HEK293 (cell line): ENCODE measurements around the gene SUPT3H.

Experiments used
- ZNF10 ChIP-seq: fragments of 450-650 bp; formaldehyde crosslinking; IDR thresholded peaks from 2 replicates; pipeline ENCODE4 v1.5.1; 2017; ENCODE audit warnings: missing biosample characterization, missing genetic modification characterization
- ZNF175 ChIP-seq: fragments of 450-650 bp; formaldehyde crosslinking; IDR thresholded peaks from 2 replicates; pipeline ENCODE4 v1.5.1; 2016; ENCODE audit warnings: missing biosample characterization, missing genetic modification characterization
- ZNF274 ChIP-seq, 2 experiments: fragments of 200-500 bp in 1 of 2; fragments of 450-650 bp in 1 of 2; sonication (Bioruptor generic) in 1 of 2; formaldehyde crosslinking in 1 of 2; IDR thresholded peaks; 2 replicates each; pipeline versions ENCODE4 v1.5.1 to v1.6.1; 2014 to 2016; ENCODE audit warnings: borderline replicate concordance in 1 of 2, inconsistent platforms in 1 of 2, low read length in 1 of 2, missing biosample characterization in 1 of 2, missing genetic modification characterization in 1 of 2
- ZNF394 ChIP-seq: fragments of 450-650 bp; formaldehyde crosslinking; IDR thresholded peaks from 2 replicates; pipeline ENCODE4 v1.5.1; 2016; ENCODE audit warnings: missing biosample characterization, missing genetic modification characterization, mild to moderate bottlenecking, moderate library complexity, borderline replicate concordance
- ZNF530 ChIP-seq: fragments of 450-650 bp; formaldehyde crosslinking; IDR thresholded peaks from 2 replicates; pipeline ENCODE4 v1.5.1; 2016; ENCODE audit warnings: low read depth, missing biosample characterization, missing genetic modification characterization
- ZNF549 ChIP-seq: fragments of 450-650 bp; IDR thresholded peaks from 2 replicates; pipeline ENCODE4 v1.5.1; 2018; ENCODE audit warnings: missing biosample characterization, missing genetic modification characterization, mild to moderate bottlenecking, inconsistent platforms, moderate library complexity
- ZNF639 ChIP-seq: fragments of 450-650 bp; formaldehyde crosslinking; IDR thresholded peaks from 2 replicates; pipeline ENCODE4 v1.5.1; 2016; ENCODE audit warnings: missing biosample characterization, missing genetic modification characterization
- ZNF670 ChIP-seq: fragments of 450-650 bp; formaldehyde crosslinking; IDR thresholded peaks from 2 replicates; pipeline ENCODE4 v1.5.1; 2016; ENCODE audit warnings: missing biosample characterization, missing genetic modification characterization, low read depth
- TF ChIP-seq, protein P1 (sequence below): fragments of 450-650 bp; formaldehyde crosslinking; IDR thresholded peaks from 2 replicates; pipeline ENCODE4 v1.5.1; 2016; ENCODE audit warnings: missing biosample characterization, missing genetic modification characterization
- TF ChIP-seq, protein P2 (sequence below): fragments of 450-650 bp; formaldehyde crosslinking; IDR thresholded peaks from 2 replicates; pipeline ENCODE4 v1.5.1; 2017; ENCODE audit warnings: missing biosample characterization, missing genetic modification characterization
- TF ChIP-seq, protein P3 (sequence below): fragments of 450-650 bp; formaldehyde crosslinking; IDR thresholded peaks from 2 replicates; pipeline ENCODE4 v1.5.1; 2016; ENCODE audit warnings: missing biosample characterization, missing genetic modification characterization
- TF ChIP-seq, protein P4 (sequence below): fragments of 450-650 bp; formaldehyde crosslinking; IDR thresholded peaks from 2 replicates; pipeline ENCODE4 v1.5.1; 2016; ENCODE audit warnings: missing biosample characterization, missing genetic modification characterization, low read depth
- TF ChIP-seq, protein P5 (sequence below): fragments of 450-650 bp; formaldehyde crosslinking; IDR thresholded peaks from 2 replicates; pipeline ENCODE4 v1.5.1; 2016; ENCODE audit warnings: missing biosample characterization, missing genetic modification characterization

- TF ChIP-seq, protein P1, sequence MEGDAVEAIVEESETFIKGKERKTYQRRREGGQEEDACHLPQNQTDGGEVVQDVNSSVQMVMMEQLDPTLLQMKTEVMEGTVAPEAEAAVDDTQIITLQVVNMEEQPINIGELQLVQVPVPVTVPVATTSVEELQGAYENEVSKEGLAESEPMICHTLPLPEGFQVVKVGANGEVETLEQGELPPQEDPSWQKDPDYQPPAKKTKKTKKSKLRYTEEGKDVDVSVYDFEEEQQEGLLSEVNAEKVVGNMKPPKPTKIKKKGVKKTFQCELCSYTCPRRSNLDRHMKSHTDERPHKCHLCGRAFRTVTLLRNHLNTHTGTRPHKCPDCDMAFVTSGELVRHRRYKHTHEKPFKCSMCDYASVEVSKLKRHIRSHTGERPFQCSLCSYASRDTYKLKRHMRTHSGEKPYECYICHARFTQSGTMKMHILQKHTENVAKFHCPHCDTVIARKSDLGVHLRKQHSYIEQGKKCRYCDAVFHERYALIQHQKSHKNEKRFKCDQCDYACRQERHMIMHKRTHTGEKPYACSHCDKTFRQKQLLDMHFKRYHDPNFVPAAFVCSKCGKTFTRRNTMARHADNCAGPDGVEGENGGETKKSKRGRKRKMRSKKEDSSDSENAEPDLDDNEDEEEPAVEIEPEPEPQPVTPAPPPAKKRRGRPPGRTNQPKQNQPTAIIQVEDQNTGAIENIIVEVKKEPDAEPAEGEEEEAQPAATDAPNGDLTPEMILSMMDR (tag by site-specific recombination) = no peak
- TF ChIP-seq, protein P2, sequence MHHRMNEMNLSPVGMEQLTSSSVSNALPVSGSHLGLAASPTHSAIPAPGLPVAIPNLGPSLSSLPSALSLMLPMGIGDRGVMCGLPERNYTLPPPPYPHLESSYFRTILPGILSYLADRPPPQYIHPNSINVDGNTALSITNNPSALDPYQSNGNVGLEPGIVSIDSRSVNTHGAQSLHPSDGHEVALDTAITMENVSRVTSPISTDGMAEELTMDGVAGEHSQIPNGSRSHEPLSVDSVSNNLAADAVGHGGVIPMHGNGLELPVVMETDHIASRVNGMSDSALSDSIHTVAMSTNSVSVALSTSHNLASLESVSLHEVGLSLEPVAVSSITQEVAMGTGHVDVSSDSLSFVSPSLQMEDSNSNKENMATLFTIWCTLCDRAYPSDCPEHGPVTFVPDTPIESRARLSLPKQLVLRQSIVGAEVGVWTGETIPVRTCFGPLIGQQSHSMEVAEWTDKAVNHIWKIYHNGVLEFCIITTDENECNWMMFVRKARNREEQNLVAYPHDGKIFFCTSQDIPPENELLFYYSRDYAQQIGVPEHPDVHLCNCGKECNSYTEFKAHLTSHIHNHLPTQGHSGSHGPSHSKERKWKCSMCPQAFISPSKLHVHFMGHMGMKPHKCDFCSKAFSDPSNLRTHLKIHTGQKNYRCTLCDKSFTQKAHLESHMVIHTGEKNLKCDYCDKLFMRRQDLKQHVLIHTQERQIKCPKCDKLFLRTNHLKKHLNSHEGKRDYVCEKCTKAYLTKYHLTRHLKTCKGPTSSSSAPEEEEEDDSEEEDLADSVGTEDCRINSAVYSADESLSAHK (tag by site-specific recombination) = no peak
- TF ChIP-seq ZNF549 (tag by site-specific recombination) (no peak), ZNF394 (tag by site-specific recombination) (no peak), ZNF639 (tag by site-specific recombination) (no peak), ZNF175 (tag by site-specific recombination) (no peak), ZNF670 (tag by site-specific recombination) (no peak), ZNF530 (no peak), ZNF274 (IDR thresholded peaks at IDR 0.05; ENCODE audit: low read length) (no peak), ZNF274 (tag by site-specific recombination; IDR thresholded peaks at IDR 0.05; ENCODE audit: borderline replicate concordance) (no peak), ZNF10 (tag by site-specific recombination) (no peak)
- TF ChIP-seq, protein P3, sequence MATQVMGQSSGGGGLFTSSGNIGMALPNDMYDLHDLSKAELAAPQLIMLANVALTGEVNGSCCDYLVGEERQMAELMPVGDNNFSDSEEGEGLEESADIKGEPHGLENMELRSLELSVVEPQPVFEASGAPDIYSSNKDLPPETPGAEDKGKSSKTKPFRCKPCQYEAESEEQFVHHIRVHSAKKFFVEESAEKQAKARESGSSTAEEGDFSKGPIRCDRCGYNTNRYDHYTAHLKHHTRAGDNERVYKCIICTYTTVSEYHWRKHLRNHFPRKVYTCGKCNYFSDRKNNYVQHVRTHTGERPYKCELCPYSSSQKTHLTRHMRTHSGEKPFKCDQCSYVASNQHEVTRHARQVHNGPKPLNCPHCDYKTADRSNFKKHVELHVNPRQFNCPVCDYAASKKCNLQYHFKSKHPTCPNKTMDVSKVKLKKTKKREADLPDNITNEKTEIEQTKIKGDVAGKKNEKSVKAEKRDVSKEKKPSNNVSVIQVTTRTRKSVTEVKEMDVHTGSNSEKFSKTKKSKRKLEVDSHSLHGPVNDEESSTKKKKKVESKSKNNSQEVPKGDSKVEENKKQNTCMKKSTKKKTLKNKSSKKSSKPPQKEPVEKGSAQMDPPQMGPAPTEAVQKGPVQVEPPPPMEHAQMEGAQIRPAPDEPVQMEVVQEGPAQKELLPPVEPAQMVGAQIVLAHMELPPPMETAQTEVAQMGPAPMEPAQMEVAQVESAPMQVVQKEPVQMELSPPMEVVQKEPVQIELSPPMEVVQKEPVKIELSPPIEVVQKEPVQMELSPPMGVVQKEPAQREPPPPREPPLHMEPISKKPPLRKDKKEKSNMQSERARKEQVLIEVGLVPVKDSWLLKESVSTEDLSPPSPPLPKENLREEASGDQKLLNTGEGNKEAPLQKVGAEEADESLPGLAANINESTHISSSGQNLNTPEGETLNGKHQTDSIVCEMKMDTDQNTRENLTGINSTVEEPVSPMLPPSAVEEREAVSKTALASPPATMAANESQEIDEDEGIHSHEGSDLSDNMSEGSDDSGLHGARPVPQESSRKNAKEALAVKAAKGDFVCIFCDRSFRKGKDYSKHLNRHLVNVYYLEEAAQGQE = no peak
- TF ChIP-seq, protein P4, sequence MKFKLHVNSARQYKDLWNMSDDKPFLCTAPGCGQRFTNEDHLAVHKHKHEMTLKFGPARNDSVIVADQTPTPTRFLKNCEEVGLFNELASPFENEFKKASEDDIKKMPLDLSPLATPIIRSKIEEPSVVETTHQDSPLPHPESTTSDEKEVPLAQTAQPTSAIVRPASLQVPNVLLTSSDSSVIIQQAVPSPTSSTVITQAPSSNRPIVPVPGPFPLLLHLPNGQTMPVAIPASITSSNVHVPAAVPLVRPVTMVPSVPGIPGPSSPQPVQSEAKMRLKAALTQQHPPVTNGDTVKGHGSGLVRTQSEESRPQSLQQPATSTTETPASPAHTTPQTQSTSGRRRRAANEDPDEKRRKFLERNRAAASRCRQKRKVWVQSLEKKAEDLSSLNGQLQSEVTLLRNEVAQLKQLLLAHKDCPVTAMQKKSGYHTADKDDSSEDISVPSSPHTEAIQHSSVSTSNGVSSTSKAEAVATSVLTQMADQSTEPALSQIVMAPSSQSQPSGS = no peak
- TF ChIP-seq, protein P5, sequence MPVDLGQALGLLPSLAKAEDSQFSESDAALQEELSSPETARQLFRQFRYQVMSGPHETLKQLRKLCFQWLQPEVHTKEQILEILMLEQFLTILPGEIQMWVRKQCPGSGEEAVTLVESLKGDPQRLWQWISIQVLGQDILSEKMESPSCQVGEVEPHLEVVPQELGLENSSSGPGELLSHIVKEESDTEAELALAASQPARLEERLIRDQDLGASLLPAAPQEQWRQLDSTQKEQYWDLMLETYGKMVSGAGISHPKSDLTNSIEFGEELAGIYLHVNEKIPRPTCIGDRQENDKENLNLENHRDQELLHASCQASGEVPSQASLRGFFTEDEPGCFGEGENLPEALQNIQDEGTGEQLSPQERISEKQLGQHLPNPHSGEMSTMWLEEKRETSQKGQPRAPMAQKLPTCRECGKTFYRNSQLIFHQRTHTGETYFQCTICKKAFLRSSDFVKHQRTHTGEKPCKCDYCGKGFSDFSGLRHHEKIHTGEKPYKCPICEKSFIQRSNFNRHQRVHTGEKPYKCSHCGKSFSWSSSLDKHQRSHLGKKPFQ (tag by site-specific recombination) = no peak
Observed at GRCh38 chr6:45376310-45377042, 1.3 kb downstream of the SUPT3H start.
